ENCODE results near the gene ANO1. TPM values are rescaled to one million over a fixed set of nuclear protein-coding genes. Genes with fewer than 3 reads are reported as not detected.
"Not testable (repeated sequence)": the region's sequence is repeated elsewhere in the genome, so short reads cannot be mapped to it uniquely, and the experiment has no call there.

Gene ANO1
- total RNA-seq, 4 donors from 2014 or later: 87.7 to 133 (median 108) TPM

- DNase-seq (ENCODE audit: low spot score in 2 of 2): no peak
- no peaks in the 10 kb centered on the region for H3K27me3 ChIP-seq
- H3K27ac ChIP-seq: no peak overlapping the region
- 85% methylated on average over 7 of the region's 7 CpGs for WGBS
- H3K4me3 ChIP-seq: no peak overlapping the region
- H3K4me1 ChIP-seq: peaks cover 2% of the 10 kb centered on the region
- H3K9me3 ChIP-seq: no peaks in the 10 kb centered on the region
- TF ChIP-seq CTCF (IDR thresholded peaks at IDR 0.05) (no peak), POLR2AphosphoS5 (IDR thresholded peaks at IDR 0.05) (no peak), EP300 (IDR thresholded peaks at IDR 0.05) (no peak), POLR2A (IDR thresholded peaks at IDR 0.05) (no peak)
- no peaks in the 10 kb centered on the region for H3K36me3 ChIP-seq
Observed at GRCh38 chr11:70193411-70194292, 115.5 kb downstream of the ANO1 start.

- TF ChIP-seq POLR2A (IDR thresholded peaks at IDR 0.05): no peak
- no peak for TF ChIP-seq EP300 (IDR thresholded peaks at IDR 0.05)
- TF ChIP-seq POLR2AphosphoS5 (IDR thresholded peaks at IDR 0.05): no peak
- no peak for TF ChIP-seq CTCF (IDR thresholded peaks at IDR 0.05)
- H3K27ac ChIP-seq: no peak overlapping the region
- peaks cover 2% of the 10 kb centered on the region for H3K4me1 ChIP-seq
- DNase-seq (ENCODE audit: low spot score in 2 of 2): no peak
- H3K4me3 ChIP-seq: no peak overlapping the region
- WGBS: 85% methylated on average over 3 of the region's 3 CpGs
- H3K36me3 ChIP-seq: no peaks in the 10 kb centered on the region
- H3K9me3 ChIP-seq: no peaks in the 10 kb centered on the region
- no peaks in the 10 kb centered on the region for H3K27me3 ChIP-seq
Observed at GRCh38 chr11:70194792-70195791, 117.0 kb downstream of the ANO1 start.

GRCh38 chr11:70200212-70200844, 122.2 kb downstream of the ANO1 start:
- no peaks in the 10 kb centered on the region for H3K9me3 ChIP-seq
- H3K36me3 ChIP-seq: no peaks in the 10 kb centered on the region
- no peak overlapping the region for H3K27ac ChIP-seq
- no peak for DNase-seq (ENCODE audit: low spot score in 2 of 2)
- peaks cover 23% of the 10 kb centered on the region for H3K4me1 ChIP-seq
- TF ChIP-seq EP300 (IDR thresholded peaks at IDR 0.05) (no peak), CTCF (IDR thresholded peaks at IDR 0.05) (no peak), POLR2AphosphoS5 (IDR thresholded peaks at IDR 0.05) (no peak), POLR2A (IDR thresholded peaks at IDR 0.05) (no peak)
- H3K4me3 ChIP-seq: no peak overlapping the region
- H3K27me3 ChIP-seq: no peaks in the 10 kb centered on the region
- 58% methylated on average over 5 of the region's 10 CpGs for WGBS

- not testable (repeated sequence) for DNase-seq (ENCODE audit: low spot score in 2 of 2); H3K9me3 ChIP-seq; H3K4me3 ChIP-seq; H3K27me3 ChIP-seq; H3K36me3 ChIP-seq; H3K27ac ChIP-seq
- 95% methylated on average over 3 of the region's 3 CpGs for WGBS
- peaks cover 24% of the 10 kb centered on the region for H3K4me1 ChIP-seq
Observed at GRCh38 chr11:70201047-70201446, 122.9 kb downstream of the ANO1 start.
